Forelimb muscle (tissue), 1 donor: ENCODE results near the gene KRR1. TPM values are rescaled to one million over a fixed set of nuclear protein-coding genes. Genes with fewer than 3 reads are reported as not detected.
"Not testable (repeated sequence)": the region's sequence is repeated elsewhere in the genome, so short reads cannot be mapped to it uniquely, and the experiment has no call there.

Experiments
- DNase-seq: peaks from one replicate; pipeline ENCODE4 v3.0.0-alpha.2; 2013; ENCODE audit warnings: low read depth
- polyA plus RNA-seq: library from polyadenylated mRNA; unstranded; fragments of 120-200 nt; gene quantifications from one replicate; pipeline ENCODE4 v1.2.1, GENCODE V29; 2013; ENCODE audit not compliant: insufficient read length

The KRR1 gene
- polyA plus RNA-seq, 1 donor, result 54.4 TPM

GRCh38 chr12:75477137-75477536, 34.3 kb downstream of the KRR1 start:
- DNase-seq, result no peak

GRCh38 chr12:75476071-75476470, 35.3 kb downstream of the KRR1 start:
- no peak for DNase-seq

GRCh38 chr12:75474116-75474515, 37.3 kb downstream of the KRR1 start:
- DNase-seq, result no peak

GRCh38 chr12:75471902-75472890, 39.2 kb downstream of the KRR1 start:
- DNase-seq, result no peak

- DNase-seq, result no peak
Observed at GRCh38 chr12:75460204-75460603, 51.2 kb downstream of the KRR1 start.

GRCh38 chr12:75459755-75460154, 51.7 kb downstream of the KRR1 start:
- DNase-seq, result no peak

- DNase-seq, result not testable (repeated sequence)
Observed at GRCh38 chr12:75457866-75458265, 53.5 kb downstream of the KRR1 start.

- DNase-seq, result no peak
Observed at GRCh38 chr12:75457191-75457590, 54.2 kb downstream of the KRR1 start.

- no peak for DNase-seq
Observed at GRCh38 chr12:75455839-75456238, 55.6 kb downstream of the KRR1 start.

- no peak for DNase-seq
Observed at GRCh38 chr12:75452675-75453330, 58.6 kb downstream of the KRR1 start.

- DNase-seq, result no peak
Observed at GRCh38 chr12:75447691-75448393, 63.6 kb downstream of the KRR1 start.

- no peak for DNase-seq
Observed at GRCh38 chr12:75446857-75447256, 64.6 kb downstream of the KRR1 start.

- DNase-seq, result not testable (repeated sequence)
Observed at GRCh38 chr12:75445137-75445507, 66.3 kb downstream of the KRR1 start.

GRCh38 chr12:75444429-75445136, 66.8 kb downstream of the KRR1 start:
- DNase-seq, result no peak

GRCh38 chr12:75443709-75444108, 67.7 kb downstream of the KRR1 start:
- DNase-seq, result no peak

- DNase-seq, result not testable (repeated sequence)
Observed at GRCh38 chr12:75442454-75442853, 69.0 kb downstream of the KRR1 start.

GRCh38 chr12:75441687-75442449, 69.5 kb downstream of the KRR1 start:
- not testable (repeated sequence) for DNase-seq
